Suprapubic skin (tissue), 4 donors: ENCODE results near the gene C1QTNF6. TPM values are rescaled to one million over a fixed set of nuclear protein-coding genes. Genes with fewer than 3 reads are reported as not detected.

ENCODE experiments used
- DNase-seq, 2 donors: peaks; one replicate each; pipeline ENCODE4 v3.0.0-alpha.2; 2019; ENCODE audit warnings: low spot score in 2 of 2
- H3K27ac ChIP-seq: fragments of 200-600 bp; sonication (generic); one replicate; pipeline ENCODE4 v1.5.1; 2019
- H3K27me3 ChIP-seq: fragments of 200-600 bp; sonication (generic); one replicate; pipeline ENCODE4 v1.5.1; 2019
- H3K36me3 ChIP-seq: fragments of 200-600 bp; sonication (generic); one replicate; pipeline ENCODE4 v1.5.1; 2019
- H3K4me1 ChIP-seq: fragments of 200-600 bp; sonication (generic); one replicate; pipeline ENCODE4 v1.5.1; 2019
- H3K4me3 ChIP-seq: fragments of 200-600 bp; sonication (generic); one replicate; pipeline ENCODE4 v1.5.1; 2019; ENCODE audit warnings: mild to moderate bottlenecking
- H3K9me3 ChIP-seq: fragments of 200-600 bp; sonication (generic); one replicate; pipeline ENCODE4 v1.5.1; 2019
- CTCF ChIP-seq, 2 donors: fragments of 200-600 bp in 1 of 2; fragments of 450-650 bp in 1 of 2; sonication (generic) in 1 of 2; IDR thresholded peaks; one replicate each; pipeline ENCODE4 v1.5.1; 2016 to 2019; ENCODE audit warnings: antibody characterized with exemption in 2 of 2, mild to moderate bottlenecking in 1 of 2, moderate library complexity in 1 of 2
- EP300 ChIP-seq: sonication (generic); formaldehyde crosslinking; IDR thresholded peaks from one replicate; pipeline ENCODE4 v1.6.1; 2017; ENCODE audit warnings: antibody characterized with exemption
- POLR2A ChIP-seq, 2 donors: fragments of 450-650 bp; IDR thresholded peaks; one replicate each; pipeline ENCODE4 v1.6.1; 2017; ENCODE audit warnings: antibody characterized with exemption in 2 of 2, mild to moderate bottlenecking in 2 of 2, moderate library complexity in 2 of 2
- POLR2AphosphoS5 ChIP-seq, 3 donors: sonication (generic); formaldehyde crosslinking; IDR thresholded peaks; one replicate each; pipeline ENCODE4 v1.6.1; 2017; ENCODE audit warnings: antibody characterized with exemption in 3 of 3
- WGBS: methylation state at CpG from one replicate; pipeline ENCODE4 v1.1.5; 2018; 5-methylcytosine and 5-hydroxymethylcytosine counted together
- total RNA-seq, 4 donors: library from RNA; depleted of rRNA; stranded (reverse); fragments of >200 nt; gene quantifications; one replicate each; pipeline ENCODE4 v1.1.0, GENCODE V29; 2016

Gene C1QTNF6
- total RNA-seq, 4 donors from 2014 or later = 1.2 to 8.4 (median 2.7) TPM

- Histone ChIP-seq H3K9me3 (no peaks in the 10 kb centered on the region), H3K36me3 (no peaks in the 10 kb centered on the region), H3K4me3 (no peak overlapping the region), H3K27me3 (peaks cover 26% of the 10 kb centered on the region), H3K4me1 (peaks cover 4% of the 10 kb centered on the region), H3K27ac (no peak overlapping the region)
- 78% methylated on average over 12 of the region's 24 CpGs for WGBS
- DNase-seq = peak in 1 of 2 donors; percentile 55
- TF ChIP-seq CTCF (IDR thresholded peaks at IDR 0.05) (no peak), EP300 (no peak), POLR2A (IDR thresholded peaks at IDR 0.05) (no peak), POLR2AphosphoS5 (IDR thresholded peaks at IDR 0.05) (no peak)
These were observed 23.2 kb upstream of the C1QTNF6 start for GRCh38 chr22:37211075-37211865.

- H3K27me3 ChIP-seq = peaks cover 26% of the 10 kb centered on the region
- 54% methylated on average over 11 of the region's 15 CpGs for WGBS
- no peak overlapping the region for H3K27ac ChIP-seq
- H3K9me3 ChIP-seq = no peaks in the 10 kb centered on the region
- peak; percentile 37 to 58 for DNase-seq
- H3K4me1 ChIP-seq = peaks cover 4% of the 10 kb centered on the region
- TF ChIP-seq POLR2A (IDR thresholded peaks at IDR 0.05) (no peak), CTCF (IDR thresholded peaks at IDR 0.05) (no peak), EP300 (no peak), POLR2AphosphoS5 (IDR thresholded peaks at IDR 0.05) (no peak)
- H3K4me3 ChIP-seq = no peak overlapping the region
- no peaks in the 10 kb centered on the region for H3K36me3 ChIP-seq
These were observed 22.2 kb upstream of the C1QTNF6 start for GRCh38 chr22:37210041-37210803.

- no peaks in the 10 kb centered on the region for H3K36me3 ChIP-seq
- no peak overlapping the region for H3K4me3 ChIP-seq
- TF ChIP-seq POLR2AphosphoS5 (IDR thresholded peaks at IDR 0.05) (no peak), POLR2A (IDR thresholded peaks at IDR 0.05) (no peak)
- DNase-seq = peak; percentile 46 to 61
- H3K27ac ChIP-seq = no peak overlapping the region
- peaks cover 4% of the 10 kb centered on the region for H3K4me1 ChIP-seq
- peaks cover 21% of the 10 kb centered on the region for H3K27me3 ChIP-seq
- H3K9me3 ChIP-seq = no peaks in the 10 kb centered on the region
- WGBS = 86% methylated on average over 7 of the region's 9 CpGs
These were observed 21.2 kb upstream of the C1QTNF6 start for GRCh38 chr22:37209140-37209845.

- 90% methylated on average over 7 of the region's 7 CpGs for WGBS
- no peak overlapping the region for H3K27ac ChIP-seq
- DNase-seq = peak; percentile 44 to 69
- TF ChIP-seq POLR2A (IDR thresholded peaks at IDR 0.05) (no peak), POLR2AphosphoS5 (IDR thresholded peaks at IDR 0.05) (no peak), EP300 (no peak), CTCF (IDR thresholded peaks at IDR 0.05) (no peak)
- no peaks in the 10 kb centered on the region for H3K9me3 ChIP-seq
- no peaks in the 10 kb centered on the region for H3K36me3 ChIP-seq
- no peak overlapping the region for H3K4me3 ChIP-seq
- H3K27me3 ChIP-seq = peaks cover 21% of the 10 kb centered on the region
- H3K4me1 ChIP-seq = peaks cover 4% of the 10 kb centered on the region
These were observed 20.5 kb upstream of the C1QTNF6 start for GRCh38 chr22:37208401-37209139.

- no peak for TF ChIP-seq POLR2AphosphoS5 (IDR thresholded peaks at IDR 0.05)
- TF ChIP-seq EP300 = no peak
- TF ChIP-seq POLR2A (IDR thresholded peaks at IDR 0.05) = no peak
- TF ChIP-seq CTCF (IDR thresholded peaks at IDR 0.05) = no peak
These were observed 19.9 kb upstream of the C1QTNF6 start for GRCh38 chr22:37207981-37208380.

More at GRCh38 chr22:37207981-37208380, 19.9 kb upstream of the C1QTNF6 start:
- peak; percentile 35 to 52 for DNase-seq
- H3K4me3 ChIP-seq = no peak overlapping the region
- H3K36me3 ChIP-seq = no peaks in the 10 kb centered on the region
- 86% methylated on average over 6 of the region's 7 CpGs for WGBS
- peaks cover 21% of the 10 kb centered on the region for H3K27me3 ChIP-seq
- H3K27ac ChIP-seq = no peak overlapping the region
- no peaks in the 10 kb centered on the region for H3K9me3 ChIP-seq
- H3K4me1 ChIP-seq = peaks cover 4% of the 10 kb centered on the region
